ELF-1 (cell line): ENCODE results near the gene RXYLT1.
"Not testable (repeated sequence)": the region's sequence is repeated elsewhere in the genome, so short reads cannot be mapped to it uniquely, and the experiment has no call there.

Source experiments
- DNase-seq: peaks from one replicate; pipeline ENCODE4 v3.0.0-alpha.2; 2016; ENCODE audit warnings: low read depth, low spot score

RXYLT1 gene

GRCh38 chr12:63779498-63780481 is at the start of gene RXYLT1:
RXYLT1 (plus strand) TSS chr12:63779909; CDS start chr12:63779961, 52 bp downstream.
- DNase-seq: peak; percentile 86

- not testable (repeated sequence) for DNase-seq
Measured at GRCh38 chr12:63732779-63733178, 46.9 kb upstream of the RXYLT1 start.

GRCh38 chr12:63733585-63733984 is 46.1 kb upstream of the RXYLT1 start:
- DNase-seq: not testable (repeated sequence)

- DNase-seq: not testable (repeated sequence)
Measured at GRCh38 chr12:63740551-63740950, 39.2 kb upstream of the RXYLT1 start.

- not testable (repeated sequence) for DNase-seq
Measured at GRCh38 chr12:63741431-63741830, 38.3 kb upstream of the RXYLT1 start.

- DNase-seq: not testable (repeated sequence)
Measured at GRCh38 chr12:63744110-63744509, 35.6 kb upstream of the RXYLT1 start.

GRCh38 chr12:63746470-63746869 is 33.2 kb upstream of the RXYLT1 start:
- not testable (repeated sequence) for DNase-seq

GRCh38 chr12:63747136-63747535 is 32.6 kb upstream of the RXYLT1 start:
- not testable (repeated sequence) for DNase-seq

GRCh38 chr12:63747553-63747952 is 32.2 kb upstream of the RXYLT1 start:
- DNase-seq: no peak

- no peak for DNase-seq
Measured at GRCh38 chr12:63752283-63752682, 27.4 kb upstream of the RXYLT1 start.

GRCh38 chr12:63752841-63753240 is 26.9 kb upstream of the RXYLT1 start:
- DNase-seq: no peak

- DNase-seq: no peak
Measured at GRCh38 chr12:63753743-63754142, 26.0 kb upstream of the RXYLT1 start.

GRCh38 chr12:63764481-63764880 is 15.2 kb upstream of the RXYLT1 start:
- DNase-seq: no peak

GRCh38 chr12:63766498-63766897 is 13.2 kb upstream of the RXYLT1 start:
- DNase-seq: no peak

- no peak for DNase-seq
Measured at GRCh38 chr12:63770375-63770774, 9.3 kb upstream of the RXYLT1 start.

GRCh38 chr12:63777340-63777739 is 2.4 kb upstream of the RXYLT1 start:
- DNase-seq: no peak

GRCh38 chr12:63782466-63782865 is 2.8 kb downstream of the RXYLT1 start:
- DNase-seq: no peak

GRCh38 chr12:63787306-63787705 is 7.6 kb downstream of the RXYLT1 start:
- DNase-seq: no peak

- DNase-seq: no peak
Measured at GRCh38 chr12:63790608-63790945, 10.9 kb downstream of the RXYLT1 start.

GRCh38 chr12:63792338-63792737 is 12.6 kb downstream of the RXYLT1 start:
- DNase-seq: no peak

- peak; percentile 16 for DNase-seq
Measured at GRCh38 chr12:63795032-63795687, 15.5 kb downstream of the RXYLT1 start.

GRCh38 chr12:63795944-63796343 is 16.2 kb downstream of the RXYLT1 start:
- DNase-seq: no peak
